ENCODE data around the gene CAMLG.
"Not testable (repeated sequence)": the region's sequence is repeated elsewhere in the genome, so short reads cannot be mapped to it uniquely, and the experiment has no call there.

The CAMLG gene

GRCh38 chr5:134738133-134738962 is at the start of gene CAMLG:
CAMLG (plus strand) TSS chr5:134738548; CDS start chr5:134738621, 73 bp downstream.
- peak; percentile 95 for DNase-seq (ENCODE audit: low read depth)

DNA sequence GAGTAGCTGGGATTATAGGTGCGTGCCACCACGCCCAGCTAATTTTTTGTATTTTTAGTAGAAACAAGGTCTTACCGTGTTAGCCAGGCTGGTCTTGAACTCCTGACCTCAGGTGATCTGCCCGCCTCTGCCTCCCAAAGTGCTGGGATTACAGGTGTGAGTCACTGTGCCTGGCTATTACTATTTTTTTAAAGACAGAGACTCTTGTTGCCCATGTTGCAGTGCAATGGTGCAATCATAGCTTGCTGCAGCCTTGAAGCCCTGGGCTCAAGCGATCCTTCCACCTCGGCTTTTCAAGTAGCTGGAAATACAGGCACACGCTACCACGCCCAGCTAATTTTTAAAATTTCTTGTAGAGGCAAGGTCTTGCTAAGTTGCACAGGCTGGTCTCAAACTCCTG is 48.2 kb upstream of the CAMLG start:
- DNase-seq (ENCODE audit: low read depth): not testable (repeated sequence)

DNA sequence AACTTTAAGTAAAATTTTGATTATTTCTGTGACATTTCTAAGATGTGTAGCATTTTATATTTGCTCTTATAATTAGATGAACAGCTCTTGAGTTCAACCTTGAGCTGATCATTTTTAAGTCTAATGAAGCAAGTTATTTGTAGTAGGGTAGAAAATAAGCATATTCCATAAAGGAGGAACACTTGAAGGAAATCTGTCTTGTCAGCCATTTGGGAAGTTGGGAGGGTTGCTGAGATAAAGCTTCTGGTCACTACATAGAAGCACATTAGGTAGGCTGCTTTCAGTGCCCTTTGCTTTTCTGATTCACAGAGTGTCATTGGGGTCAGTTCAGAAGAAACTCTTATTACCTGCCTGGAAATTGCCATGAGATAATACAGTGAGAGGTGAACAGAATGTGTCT is 45.6 kb upstream of the CAMLG start:
- DNase-seq (ENCODE audit: low read depth): no peak

GRCh38 chr5:134708301-134708700 is 30.0 kb upstream of the CAMLG start:
- no peak for DNase-seq (ENCODE audit: low read depth)

GRCh38 chr5:134714120-134714519 is 24.2 kb upstream of the CAMLG start:
- DNase-seq (ENCODE audit: low read depth): no peak

DNA sequence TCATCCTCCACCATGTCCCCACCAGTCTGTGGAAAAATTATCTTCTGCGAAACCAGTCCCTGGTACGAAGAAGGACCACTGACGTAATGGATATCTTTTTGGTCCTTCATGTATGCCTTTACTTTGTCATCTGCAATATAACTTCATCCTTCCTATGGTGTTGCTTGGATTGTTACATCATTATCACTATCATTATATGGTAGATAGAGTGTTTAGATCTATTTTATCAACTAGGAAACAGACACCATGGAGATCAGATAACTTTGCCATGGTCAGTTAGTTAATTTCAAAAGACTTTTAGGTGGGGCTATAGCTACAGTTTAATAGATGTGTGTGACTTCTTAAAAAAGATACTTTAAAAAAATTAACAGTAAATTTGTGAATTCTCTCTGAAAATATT is 23.8 kb upstream of the CAMLG start:
- DNase-seq (ENCODE audit: low read depth): no peak

GRCh38 chr5:134715466-134715865 is 22.9 kb upstream of the CAMLG start:
- DNase-seq (ENCODE audit: low read depth): not testable (repeated sequence)

- DNase-seq (ENCODE audit: low read depth): no peak
Observed at GRCh38 chr5:134724872-134725271, 13.5 kb upstream of the CAMLG start.

- DNase-seq (ENCODE audit: low read depth): no peak
Observed at GRCh38 chr5:134732819-134733218, 5.5 kb upstream of the CAMLG start.

DNA sequence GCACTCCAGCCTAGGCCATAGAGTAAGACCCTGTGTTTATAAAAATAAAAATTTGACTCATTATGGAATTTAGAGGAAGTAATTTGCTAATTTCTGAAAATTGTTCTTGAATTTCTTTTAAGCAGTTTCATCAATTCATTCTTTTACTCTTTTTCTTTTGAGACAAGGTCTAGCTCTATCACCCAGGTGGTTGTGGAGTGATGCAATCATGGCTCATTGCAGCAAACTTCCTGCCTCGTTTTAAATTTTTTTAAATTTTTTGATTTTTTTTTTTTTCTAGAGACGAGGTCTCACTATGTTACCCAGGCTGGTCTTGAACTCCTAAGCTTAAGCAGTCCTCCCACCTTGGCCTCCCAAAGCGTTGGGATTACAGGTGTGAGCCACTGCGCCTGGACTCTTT is 3.1 kb upstream of the CAMLG start:
- no peak for DNase-seq (ENCODE audit: low read depth)

DNA sequence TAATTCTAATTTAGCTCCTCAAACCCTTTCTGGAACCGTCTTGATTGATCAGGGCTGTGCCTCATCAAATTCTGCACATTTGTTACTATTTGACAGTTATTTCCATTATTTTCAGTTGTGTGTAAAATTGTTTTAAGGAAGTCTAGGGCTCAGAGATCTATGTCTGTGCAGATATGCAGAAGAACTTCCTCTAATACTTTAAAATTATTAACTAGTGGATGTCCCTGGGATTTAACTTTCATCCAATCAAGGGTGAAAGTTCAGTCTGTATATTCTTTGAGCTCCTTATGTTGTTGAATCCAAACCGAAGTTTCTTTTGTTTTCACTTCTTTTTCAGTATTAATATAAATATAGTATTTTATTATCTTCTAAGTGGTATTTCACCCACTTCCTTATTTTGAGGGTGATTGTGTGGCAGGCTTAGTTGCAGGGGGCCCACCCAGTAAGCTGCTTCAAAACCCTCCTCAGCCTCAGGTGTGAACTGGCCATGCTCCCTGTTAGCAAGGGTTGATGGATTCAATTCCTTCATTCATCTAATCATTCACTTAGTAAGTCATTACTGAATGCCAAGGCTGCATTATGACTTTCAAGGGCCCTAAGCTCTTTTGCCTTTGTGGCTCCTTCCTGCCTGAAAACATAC is 2.1 kb upstream of the CAMLG start:
- no peak for DNase-seq (ENCODE audit: low read depth)

GRCh38 chr5:134738963-134739661 is 764 bp downstream of the CAMLG start:
- DNase-seq (ENCODE audit: low read depth): no peak

GRCh38 chr5:134741052-134741451 is 2.7 kb downstream of the CAMLG start:
- no peak for DNase-seq (ENCODE audit: low read depth)

GRCh38 chr5:134742134-134742533 is 3.8 kb downstream of the CAMLG start:
- DNase-seq (ENCODE audit: low read depth): no peak

DNA sequence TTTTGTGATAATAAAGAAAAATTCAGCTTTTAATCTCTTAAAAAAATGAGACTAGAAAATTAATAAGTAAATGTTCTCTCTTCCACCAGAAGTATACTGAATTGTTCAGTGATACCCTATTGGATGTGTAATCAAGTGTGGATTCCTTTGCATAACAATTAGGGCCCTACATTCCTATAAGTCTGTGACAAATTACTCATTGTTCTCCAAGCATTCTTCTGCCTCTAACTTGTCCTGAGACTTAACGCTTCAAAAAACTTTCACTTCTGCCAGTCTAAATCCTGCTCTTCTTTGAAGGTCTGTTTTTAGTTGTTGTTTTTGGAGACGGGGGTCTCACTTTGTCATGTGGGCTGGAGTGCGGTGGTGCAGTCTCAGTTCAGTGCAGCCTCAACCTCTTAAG is 11.1 kb downstream of the CAMLG start:
- DNase-seq (ENCODE audit: low read depth): no peak

GRCh38 chr5:134758176-134758503 is 19.8 kb downstream of the CAMLG start:
- DNase-seq (ENCODE audit: low read depth): no peak

DNA sequence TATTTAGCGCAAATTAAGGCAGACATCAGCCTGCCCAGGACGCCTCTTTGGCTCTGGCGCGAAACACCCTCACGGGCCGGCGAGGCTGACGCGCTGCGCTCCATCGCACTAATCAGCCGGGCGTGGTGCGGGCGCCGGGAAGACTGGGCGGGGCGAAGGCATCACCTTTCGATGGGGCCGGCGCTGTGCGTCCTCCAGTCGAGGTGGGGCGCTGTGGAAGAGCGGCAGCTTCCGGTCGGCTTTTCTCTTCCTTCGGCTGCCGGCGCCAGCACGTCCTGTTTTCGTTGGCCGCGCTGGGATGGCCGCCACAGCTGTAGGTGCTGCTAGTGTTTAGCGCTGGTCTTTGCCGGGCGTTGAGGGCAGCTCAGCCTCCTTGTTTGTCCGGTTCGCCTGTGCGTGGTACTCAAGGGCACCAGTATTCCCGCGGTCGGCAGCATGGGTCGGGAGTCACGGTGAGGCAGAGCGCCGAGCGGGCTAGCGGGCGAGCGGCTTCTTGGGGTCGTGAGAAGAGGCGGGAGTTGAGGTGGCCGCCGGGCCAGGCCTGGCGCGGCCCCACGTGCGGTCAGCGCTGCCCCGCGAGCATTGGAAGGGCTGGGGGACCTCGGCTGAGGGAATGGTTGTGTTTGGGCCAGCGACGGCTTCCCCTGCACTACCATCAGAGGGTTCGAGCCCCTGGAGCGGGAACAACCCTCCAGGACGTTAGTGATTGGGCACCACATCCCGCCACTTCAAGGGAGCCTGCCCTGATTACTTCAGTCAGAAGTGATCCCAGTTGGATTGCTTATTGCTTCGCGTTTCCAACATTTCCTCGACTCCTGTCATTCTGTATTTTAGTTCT is 20.4 kb downstream of the CAMLG start, which contains the start of gene DDX46:
TSS of gene DDX46 (plus strand) at position 276 of the 838 bp plus-strand sequence. CDS start at position 436, 160 bp downstream.
- peak; percentile 87 for DNase-seq (ENCODE audit: low read depth)

GRCh38 chr5:134767528-134768291 is 29.4 kb downstream of the CAMLG start:
- not testable (repeated sequence) for DNase-seq (ENCODE audit: low read depth)

- DNase-seq (ENCODE audit: low read depth): no peak
Observed at GRCh38 chr5:134769206-134769605, 30.9 kb downstream of the CAMLG start.

- DNase-seq (ENCODE audit: low read depth): no peak
Observed at GRCh38 chr5:134772461-134773125, 34.2 kb downstream of the CAMLG start.

GRCh38 chr5:134777366-134777765 is 39.0 kb downstream of the CAMLG start:
- DNase-seq (ENCODE audit: low read depth): no peak

Data from T-helper 22 cell (primary cell).